ENCODE data around the gene NKD1. TPM values are rescaled to one million over a fixed set of nuclear protein-coding genes. Genes with fewer than 3 reads are reported as not detected.
"Not testable (repeated sequence)": the region's sequence is repeated elsewhere in the genome, so short reads cannot be mapped to it uniquely, and the experiment has no call there.

Gene NKD1, protein sequence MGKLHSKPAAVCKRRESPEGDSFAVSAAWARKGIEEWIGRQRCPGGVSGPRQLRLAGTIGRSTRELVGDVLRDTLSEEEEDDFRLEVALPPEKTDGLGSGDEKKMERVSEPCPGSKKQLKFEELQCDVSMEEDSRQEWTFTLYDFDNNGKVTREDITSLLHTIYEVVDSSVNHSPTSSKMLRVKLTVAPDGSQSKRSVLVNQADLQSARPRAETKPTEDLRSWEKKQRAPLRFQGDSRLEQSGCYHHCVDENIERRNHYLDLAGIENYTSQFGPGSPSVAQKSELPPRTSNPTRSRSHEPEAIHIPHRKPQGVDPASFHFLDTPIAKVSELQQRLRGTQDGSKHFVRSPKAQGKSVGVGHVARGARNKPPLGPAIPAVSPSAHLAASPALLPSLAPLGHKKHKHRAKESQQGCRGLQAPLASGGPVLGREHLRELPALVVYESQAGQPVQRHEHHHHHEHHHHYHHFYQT
- total RNA-seq (2014; rRNA removed; shearing (Covaris generic)): 0.72 and 0.74 TPM in 2 replicates
- 0.66 and 1.3 TPM in 2 replicates for polyA plus RNA-seq (2015; cell fraction: cytosol; rRNA removed)
- 0.38 and 0.54 TPM in 2 replicates for polyA plus RNA-seq (2015; cell fraction: nucleus; rRNA removed)

DNA sequence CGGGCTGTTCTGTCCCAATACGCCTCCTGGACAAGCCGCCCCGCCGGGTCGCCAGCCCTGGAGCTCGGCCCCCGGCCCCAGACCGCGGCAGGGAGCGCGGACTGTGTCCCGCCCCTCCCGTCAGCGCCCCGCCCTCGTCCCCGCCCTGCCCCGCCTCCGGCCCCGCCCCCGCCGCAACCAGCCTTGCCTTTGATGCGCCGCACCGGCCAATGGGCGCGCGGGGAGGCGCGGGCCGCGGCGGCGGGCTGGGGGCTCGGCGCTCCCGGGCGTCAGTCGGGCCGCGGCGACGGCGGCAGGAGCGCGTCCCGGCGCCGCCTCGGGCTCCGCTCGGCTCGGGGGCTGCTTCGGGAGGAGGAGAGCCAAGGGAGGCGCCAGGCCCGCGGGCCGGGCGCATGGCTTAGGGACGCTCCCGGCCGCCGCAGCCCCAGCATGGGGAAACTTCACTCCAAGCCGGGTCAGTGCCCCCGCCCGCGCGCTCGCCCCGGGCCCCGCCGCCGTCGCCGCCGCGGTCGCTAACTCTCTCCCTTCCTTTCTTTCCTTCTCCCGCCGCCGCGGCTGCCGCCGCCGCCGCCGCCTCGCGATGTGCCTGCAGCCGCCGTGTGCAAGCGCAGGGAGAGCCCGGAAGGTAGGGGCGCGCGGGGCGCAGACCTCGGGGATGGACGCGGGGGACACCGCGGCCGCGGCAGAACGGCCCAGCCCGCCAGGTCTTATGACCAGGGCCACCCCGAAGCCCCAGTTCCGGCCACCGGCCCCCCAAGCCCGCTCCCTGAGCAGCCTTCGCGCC lies at the start of gene NKD1:
Gene NKD1, plus strand, starts transcription at position 272 of the 784 bp plus-strand sequence. Its CDS starts 158 bp downstream, at position 430.
- DNase-seq (ENCODE audit: low read depth, low spot score): peak; percentile 39
- in situ Hi-C loops (cut with HindIII; ENCODE audit: low pct_unique_long_range_greater_than_20kb, low sequenced_read_pairs): no loop called here

DNA sequence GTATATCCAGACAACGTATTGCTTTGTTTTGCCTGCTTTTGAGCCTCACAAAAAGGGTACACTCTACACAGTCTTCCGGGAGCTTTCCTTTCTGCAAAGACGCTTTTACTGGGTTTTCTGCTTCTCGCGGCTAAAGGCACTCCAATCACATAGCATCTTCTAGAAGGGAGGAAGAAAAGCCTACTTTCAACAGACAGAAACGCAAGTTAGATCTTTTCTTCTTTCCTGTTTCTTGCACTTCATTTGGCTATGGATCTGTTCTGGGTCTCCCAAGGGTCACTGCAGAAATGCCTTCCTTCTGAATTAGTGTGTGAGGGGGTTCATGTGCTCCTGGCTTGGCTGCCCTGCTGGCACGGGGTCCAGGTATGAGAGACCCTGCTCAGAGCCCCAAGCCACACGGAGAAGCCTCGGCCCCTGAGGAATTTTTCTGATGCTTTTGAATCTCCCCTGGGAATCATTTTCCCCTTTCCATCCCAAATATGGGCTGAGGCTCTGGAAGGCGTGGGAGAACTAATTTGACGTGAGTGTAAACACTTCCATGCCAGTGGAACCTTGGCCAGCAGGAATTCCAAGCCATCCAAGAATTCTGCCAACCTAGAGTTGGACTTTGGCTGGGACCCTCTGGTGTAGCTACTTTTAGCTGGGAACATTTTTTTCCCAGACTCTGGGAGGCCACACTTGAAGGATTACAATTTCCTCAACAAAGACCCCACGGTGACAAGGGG lies 49.6 kb upstream of the NKD1 start:
- in situ Hi-C loops (cut with HindIII; ENCODE audit: low pct_unique_long_range_greater_than_20kb, low sequenced_read_pairs): no loop called here
- no peak for DNase-seq (ENCODE audit: low read depth, low spot score)

DNA sequence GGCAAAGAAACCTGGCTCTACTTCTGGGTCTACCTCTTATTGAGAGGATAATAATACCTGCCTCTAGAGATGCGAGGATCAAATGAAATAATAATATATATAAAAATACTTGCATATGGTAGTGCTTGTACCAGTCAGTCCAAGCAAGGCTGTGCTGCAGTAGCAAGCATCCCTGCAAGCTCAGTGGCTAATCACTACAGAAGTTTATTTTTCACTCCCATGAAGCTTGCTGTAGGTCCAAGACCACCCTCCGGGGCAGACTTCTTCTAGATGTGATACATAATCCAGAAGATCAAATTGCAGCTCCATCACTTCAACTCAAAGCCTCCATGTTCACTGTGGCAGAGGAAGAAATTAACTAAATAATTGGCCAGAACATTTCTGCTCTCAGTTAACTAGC lies 48.9 kb upstream of the NKD1 start:
- no peak for DNase-seq (ENCODE audit: low read depth, low spot score)
- in situ Hi-C loops (cut with HindIII; ENCODE audit: low pct_unique_long_range_greater_than_20kb, low sequenced_read_pairs): no loop called here

DNA sequence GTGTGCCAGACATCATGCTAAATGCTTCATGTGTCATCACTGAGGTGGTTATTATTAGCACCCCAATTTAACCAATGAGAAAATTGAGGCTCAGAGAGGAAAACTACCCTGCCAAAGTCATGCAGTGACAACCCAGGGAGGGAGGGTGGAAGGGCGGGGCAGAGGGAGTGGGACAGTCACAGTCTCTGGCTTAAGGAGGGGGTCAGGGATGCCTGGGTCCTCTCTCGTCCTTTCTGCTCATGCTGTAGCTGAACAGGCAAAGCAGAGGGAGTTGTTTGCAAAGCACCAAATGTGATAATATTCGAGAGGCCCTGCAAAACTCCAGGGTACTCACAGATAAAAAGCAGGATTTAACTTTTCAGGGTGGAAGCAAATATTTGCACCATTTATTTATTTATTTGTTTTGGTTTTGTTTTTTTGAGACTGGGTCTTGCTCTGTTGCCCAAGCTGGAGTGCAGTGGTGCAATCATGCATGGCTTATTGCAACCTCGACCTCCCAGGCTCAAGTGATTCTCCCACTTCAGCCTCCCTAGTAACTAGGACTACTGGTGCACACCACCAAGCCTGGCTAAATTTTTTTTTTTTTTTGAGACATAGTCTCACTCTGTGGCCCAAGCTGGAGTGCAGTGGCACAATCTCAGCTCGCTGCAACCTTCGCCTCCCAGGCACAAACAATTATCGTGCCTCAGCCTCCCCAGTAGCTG lies 47.9 kb upstream of the NKD1 start:
- DNase-seq (ENCODE audit: low read depth, low spot score): no peak
- in situ Hi-C loops (cut with HindIII; ENCODE audit: low pct_unique_long_range_greater_than_20kb, low sequenced_read_pairs): no loop called here

DNA sequence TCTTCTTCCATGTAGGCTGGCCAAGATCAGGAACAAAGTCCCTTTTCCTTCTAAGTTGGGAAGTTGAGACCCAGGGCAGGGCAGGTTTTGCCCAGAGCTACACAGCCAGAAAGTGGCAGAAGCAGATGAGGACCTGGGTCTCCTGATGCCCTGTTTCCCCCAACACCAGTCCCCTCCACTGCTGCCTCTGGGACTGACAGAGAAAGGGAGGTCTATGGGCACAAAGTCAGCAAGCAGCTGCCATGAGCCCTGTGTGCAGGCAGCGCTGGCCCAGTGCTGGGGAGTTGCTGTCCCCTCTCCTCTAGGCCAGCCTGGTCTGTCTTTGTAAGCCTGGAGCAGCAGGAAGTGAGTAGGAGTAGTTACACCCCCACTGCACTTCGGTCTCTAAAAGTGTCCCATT lies 46.9 kb upstream of the NKD1 start:
- in situ Hi-C loops (cut with HindIII; ENCODE audit: low pct_unique_long_range_greater_than_20kb, low sequenced_read_pairs): no loop called here
- DNase-seq (ENCODE audit: low read depth, low spot score): no peak

DNA sequence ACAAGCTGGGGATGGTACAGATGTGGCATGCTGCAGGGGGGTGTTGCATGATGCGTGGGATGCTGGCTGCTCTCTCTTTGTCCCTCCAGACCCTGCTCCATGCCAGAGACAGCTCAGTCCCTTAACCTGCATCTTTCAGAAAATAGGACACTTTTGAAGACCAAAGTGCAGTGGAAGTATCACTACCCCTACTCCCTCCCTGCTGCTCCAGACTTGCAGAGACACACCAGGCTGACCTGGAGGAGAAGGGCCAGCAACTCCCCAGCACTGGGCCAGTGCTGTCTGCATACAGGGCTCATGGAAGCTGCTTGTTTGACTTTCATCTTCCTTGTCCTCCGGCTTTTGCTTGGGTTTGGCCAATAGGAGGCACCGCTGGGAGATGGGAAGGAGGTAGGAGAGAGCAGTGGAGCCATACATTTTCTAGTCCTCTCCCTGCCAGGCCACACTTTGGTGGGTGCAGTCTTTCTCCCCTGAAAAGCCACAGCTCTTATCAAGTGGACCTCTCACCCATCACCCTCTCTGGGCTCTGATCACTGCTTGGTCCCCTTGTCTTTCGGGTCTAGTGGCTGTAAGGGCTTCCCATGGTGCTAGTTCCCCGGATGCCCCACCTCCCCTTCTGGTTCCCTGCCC lies 46.1 kb upstream of the NKD1 start:
- DNase-seq (ENCODE audit: low read depth, low spot score): no peak
- in situ Hi-C loops (cut with HindIII; ENCODE audit: low pct_unique_long_range_greater_than_20kb, low sequenced_read_pairs): no loop called here

DNA sequence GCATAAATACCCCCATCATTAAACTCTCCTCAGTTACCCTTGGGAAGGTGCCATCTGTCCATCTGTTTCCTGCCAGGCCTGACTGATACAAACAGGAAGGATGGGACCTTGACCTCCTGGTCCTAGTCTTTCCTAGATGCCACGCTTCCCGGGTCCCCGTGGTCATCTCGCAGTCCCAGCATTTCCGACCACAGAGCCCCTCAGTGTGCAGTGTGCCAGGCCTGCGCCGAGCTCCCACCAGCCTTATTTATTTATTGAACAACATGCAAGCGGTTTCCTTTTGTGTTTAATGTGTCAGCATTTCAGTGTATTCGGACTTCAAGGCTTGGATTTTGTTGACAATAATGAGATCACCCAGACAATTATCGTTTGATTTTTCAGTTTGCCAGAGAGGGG lies 45.6 kb upstream of the NKD1 start:
- in situ Hi-C loops (cut with HindIII; ENCODE audit: low pct_unique_long_range_greater_than_20kb, low sequenced_read_pairs): no loop called here
- DNase-seq (ENCODE audit: low read depth, low spot score): no peak

DNA sequence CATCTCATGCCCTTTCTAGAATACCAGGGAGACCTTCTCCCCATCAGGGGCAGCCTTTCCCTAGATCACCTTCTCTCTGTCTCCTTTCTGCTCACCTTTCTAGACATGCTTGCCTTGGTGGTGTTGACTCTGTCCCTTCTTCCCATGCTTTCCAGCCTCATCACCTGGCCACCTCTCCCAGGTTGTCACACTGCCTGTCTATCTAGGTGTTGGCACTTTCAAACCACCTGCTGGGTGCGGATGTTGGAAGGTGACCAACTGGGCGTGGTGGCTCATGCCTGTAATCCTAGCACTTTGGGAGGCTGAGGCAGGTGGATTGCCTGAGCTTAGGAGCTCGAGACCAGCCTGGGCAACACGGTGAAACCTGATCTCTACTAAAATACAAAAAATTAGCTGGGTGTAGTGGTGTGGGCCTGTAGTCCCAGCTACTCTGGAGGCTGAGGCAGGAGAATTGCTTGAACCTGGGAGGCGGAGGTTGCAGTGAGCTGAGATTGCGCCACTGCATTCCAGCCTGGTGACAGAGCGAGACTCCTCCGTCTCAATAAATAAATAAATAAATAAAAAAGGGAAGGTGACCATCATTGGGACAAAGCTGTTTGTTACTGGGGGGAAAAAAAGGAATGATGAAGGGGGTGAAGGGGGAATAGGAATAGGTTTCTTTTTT lies 44.2 kb upstream of the NKD1 start:
- DNase-seq (ENCODE audit: low read depth, low spot score); in situ Hi-C loops (cut with HindIII; ENCODE audit: low pct_unique_long_range_greater_than_20kb, low sequenced_read_pairs): not testable (repeated sequence)

DNA sequence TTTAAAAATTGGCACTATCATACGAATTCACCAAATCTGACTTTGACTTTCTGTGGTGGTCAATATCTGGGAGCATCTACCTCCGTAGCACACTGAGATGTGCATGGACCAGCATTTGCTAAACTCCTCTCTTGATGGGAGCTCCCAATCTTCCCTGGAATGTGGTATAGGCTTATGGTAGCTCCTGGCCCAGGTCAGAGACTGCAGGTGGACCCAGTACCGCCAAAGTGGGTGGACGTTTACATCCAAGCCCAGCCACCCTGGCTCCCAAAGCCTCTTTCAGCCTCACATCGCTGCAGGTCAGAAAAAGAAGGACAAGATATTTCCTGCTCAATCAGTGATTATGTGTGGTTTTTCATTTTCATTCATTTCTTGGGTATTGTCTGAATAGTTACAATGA lies 43.1 kb upstream of the NKD1 start:
- DNase-seq (ENCODE audit: low read depth, low spot score): no peak
- in situ Hi-C loops (cut with HindIII; ENCODE audit: low pct_unique_long_range_greater_than_20kb, low sequenced_read_pairs): no loop called here

DNA sequence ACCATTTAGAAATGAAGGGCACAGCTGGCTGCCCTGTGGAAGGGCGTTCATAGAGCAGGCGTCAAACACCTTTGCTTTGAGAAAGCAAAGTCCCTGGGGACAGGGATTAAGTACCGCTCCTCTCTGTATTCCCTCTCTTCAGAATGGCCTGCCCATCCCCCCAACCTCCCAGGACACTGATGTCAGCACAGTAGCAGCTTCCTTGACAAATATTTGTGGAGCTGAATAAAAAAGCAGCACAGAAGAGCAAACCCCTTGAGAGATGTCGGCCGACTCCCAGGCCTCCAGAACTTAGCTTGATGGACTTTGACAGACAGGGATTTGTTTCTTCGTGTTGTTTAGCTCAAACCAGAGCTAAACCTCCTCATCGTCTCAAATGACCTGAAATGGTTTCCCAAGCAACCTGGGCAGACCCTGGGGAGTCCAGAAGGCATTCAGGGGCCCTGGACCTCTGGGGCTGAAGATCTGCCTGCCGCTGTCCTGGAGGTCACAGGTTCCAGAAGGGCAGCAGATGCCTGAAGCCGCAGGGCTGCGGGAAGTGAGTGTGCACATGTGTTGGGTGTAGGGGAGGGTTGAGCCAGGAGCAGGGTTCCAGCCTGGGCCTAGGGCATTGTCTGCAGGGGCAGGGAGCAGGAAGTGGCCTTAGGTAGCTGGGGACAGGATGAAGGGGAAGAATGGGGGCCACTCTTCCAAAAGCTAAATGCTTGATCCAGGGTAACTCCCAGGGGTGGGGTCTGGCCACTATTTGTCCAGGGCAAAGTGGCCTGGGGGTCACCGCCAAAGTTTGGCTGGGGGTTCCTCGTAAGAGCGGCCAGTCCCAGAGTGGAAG lies 42.3 kb upstream of the NKD1 start:
- DNase-seq (ENCODE audit: low read depth, low spot score): no peak
- in situ Hi-C loops (cut with HindIII; ENCODE audit: low pct_unique_long_range_greater_than_20kb, low sequenced_read_pairs): no loop called here

DNA sequence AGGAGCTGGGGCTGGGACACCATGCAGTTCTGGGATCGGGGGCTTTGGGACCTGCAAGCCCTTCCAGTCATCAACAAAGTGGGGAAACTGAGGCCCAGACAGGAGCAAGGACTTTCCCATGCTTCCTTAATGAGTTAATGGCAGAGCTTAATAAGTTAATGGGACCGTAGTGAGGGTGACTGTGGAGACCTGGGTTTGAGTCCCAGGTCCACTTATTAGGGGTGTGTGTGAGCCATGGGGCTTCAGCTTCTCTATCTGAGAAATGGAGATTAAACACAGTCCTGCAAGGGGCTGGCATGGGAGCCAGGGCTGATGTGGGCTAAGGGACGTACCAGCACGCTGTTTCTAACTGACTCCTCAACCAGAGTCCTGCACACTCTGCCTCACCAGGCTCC lies 41.7 kb upstream of the NKD1 start:
- no peak for DNase-seq (ENCODE audit: low read depth, low spot score)
- in situ Hi-C loops (cut with HindIII; ENCODE audit: low pct_unique_long_range_greater_than_20kb, low sequenced_read_pairs): no loop called here

DNA sequence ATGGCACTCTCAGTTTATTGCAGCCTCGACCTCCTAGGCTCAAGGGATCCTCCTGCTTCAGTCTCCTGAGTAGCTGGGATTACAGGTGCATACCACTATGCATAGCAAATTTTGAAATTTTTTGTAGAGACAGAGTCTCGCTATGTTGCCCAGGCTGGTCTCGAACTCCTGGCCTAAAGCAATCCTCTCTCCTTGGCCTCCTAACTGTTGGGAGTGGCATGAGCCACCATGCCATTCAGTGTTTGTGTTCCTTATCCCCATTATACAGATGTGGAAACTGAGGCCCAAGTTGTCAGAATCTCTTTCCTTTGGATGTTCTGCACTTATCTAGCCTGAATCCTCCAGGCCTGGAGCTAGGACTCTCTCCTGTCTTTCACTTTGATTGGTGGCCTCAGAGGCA lies 40.8 kb upstream of the NKD1 start:
- DNase-seq (ENCODE audit: low read depth, low spot score): no peak
- in situ Hi-C loops (cut with HindIII; ENCODE audit: low pct_unique_long_range_greater_than_20kb, low sequenced_read_pairs): no loop called here

DNA sequence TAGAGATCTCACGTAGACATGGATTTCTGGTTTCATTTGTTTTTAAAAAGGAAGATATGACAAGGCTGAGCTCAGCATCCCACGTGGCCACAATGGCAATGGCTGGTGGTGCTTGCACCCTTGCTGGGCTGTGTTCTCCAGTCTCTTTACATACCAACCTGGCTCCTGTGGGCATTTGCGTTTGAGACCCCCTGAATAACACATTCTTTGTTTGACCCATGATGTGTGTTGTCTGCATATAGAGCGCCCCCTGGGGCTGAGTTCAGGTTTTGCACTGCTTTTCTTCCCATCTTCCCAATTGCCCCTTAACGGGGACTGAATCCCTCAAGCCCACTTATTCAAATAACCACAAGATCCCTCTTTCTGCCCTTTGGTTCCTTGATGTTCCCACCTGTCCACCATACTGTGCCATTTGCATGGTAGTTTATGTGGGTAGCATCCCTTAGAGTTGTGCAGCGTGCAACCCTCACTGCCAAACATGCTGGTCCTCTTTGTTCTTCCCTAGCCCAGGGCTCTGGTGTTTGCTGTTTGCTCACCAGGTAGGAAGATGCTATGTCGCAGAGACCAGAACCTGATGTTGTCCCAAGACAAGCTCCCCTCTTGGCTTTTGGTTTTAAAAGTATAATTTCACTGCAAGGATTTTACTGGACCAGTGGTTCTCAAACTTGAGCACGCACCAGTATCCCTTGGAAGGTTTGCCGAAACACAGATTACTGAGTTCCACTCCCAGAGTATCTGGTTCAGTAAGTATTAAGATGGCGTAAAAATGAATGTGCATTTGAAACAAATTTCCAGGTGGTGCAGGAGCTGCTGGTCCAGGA lies 38.5 kb upstream of the NKD1 start:
- peak; percentile 59 for DNase-seq (ENCODE audit: low read depth, low spot score)
- in situ Hi-C loops (cut with HindIII; ENCODE audit: low pct_unique_long_range_greater_than_20kb, low sequenced_read_pairs): no loop called here

DNA sequence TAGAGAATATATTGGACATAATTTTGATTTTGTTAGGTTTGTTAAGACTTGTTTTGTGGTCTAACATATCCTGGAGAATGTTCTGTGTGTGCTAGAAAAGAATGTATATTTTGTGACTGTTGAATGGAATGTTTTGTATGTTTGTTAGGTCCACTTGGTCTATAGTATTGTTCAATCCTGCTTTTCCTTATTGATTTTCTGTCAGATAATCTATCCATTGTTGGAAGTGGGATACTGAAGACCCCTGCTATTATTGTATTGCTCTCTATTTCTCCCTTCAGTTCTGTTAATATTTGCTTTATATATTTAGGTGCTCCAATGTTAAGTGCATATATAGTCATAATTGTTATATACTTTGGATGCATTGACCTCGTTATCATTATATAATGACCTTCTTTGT lies 33.0 kb upstream of the NKD1 start:
- in situ Hi-C loops (cut with HindIII; ENCODE audit: low pct_unique_long_range_greater_than_20kb, low sequenced_read_pairs): no loop called here
- DNase-seq (ENCODE audit: low read depth, low spot score): no peak

DNA sequence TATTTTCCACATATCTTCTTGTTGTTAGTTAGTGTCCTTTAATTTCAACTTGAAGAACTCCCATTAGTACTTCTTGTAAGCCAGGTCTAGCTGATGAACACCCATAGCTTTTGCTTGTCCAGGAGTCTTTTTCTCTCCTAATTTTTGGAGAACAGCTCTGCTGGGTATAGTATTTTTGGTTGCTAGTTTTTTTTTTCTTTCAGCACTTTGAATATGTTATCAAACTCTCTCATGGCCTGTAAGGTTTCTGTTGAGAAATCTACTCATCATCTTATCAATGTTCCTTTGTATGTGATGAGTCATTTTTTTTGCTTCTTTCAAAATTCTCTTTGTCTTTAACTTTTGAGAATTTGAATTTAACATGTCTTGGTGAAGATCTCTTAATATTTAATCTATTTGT lies 31.8 kb upstream of the NKD1 start:
- in situ Hi-C loops (cut with HindIII; ENCODE audit: low pct_unique_long_range_greater_than_20kb, low sequenced_read_pairs): no loop called here
- no peak for DNase-seq (ENCODE audit: low read depth, low spot score)

Data from SK-MEL-5 (cell line).